Measurements from ENCODE around the gene VGLL4. TPM values are rescaled to one million over a fixed set of nuclear protein-coding genes. Genes with fewer than 3 reads are reported as not detected.
A peak's percentile ranks its signal among the peaks of the same experiment; 100 is the strongest.
"Not testable (repeated sequence)": the region's sequence is repeated elsewhere in the genome, so short reads cannot be mapped to it uniquely, and the experiment has no call there.

The VGLL4 gene
- total RNA-seq, 1 experiment from 2014 or later = 42.1 TPM

- WGBS (ENCODE audit: extremely low coverage, insufficient read length, low lambda C conversion rate) = no CpG with 5 or more reads among the region's 3 CpGs
- Histone ChIP-seq H2AFZ (ENCODE audit: low read length) (no peak overlapping the region), H4K8ac (replicated peaks; ENCODE audit: insufficient read length, low read depth, low read length) (no peak overlapping the region), H3K79me1 (ENCODE audit: insufficient read depth, low read depth, low read length, poor library complexity, severe bottlenecking) (no peaks in the 10 kb centered on the region), H3K4ac (ENCODE audit: low read depth, low read length) (no peak overlapping the region), H2BK20ac (ENCODE audit: low read depth, low read length, poor library complexity, severe bottlenecking) (no peak overlapping the region), H2BK5ac (ENCODE audit: insufficient read length, low read length) (no peak overlapping the region), H2AK5ac (ENCODE audit: insufficient read length, low read length) (no peak overlapping the region), H3K27me3 (ENCODE audit: insufficient read depth, low read length) (no peaks in the 10 kb centered on the region), H2BK12ac (ENCODE audit: insufficient read length, low read depth, low read length) (no peak overlapping the region), H4K20me1 (ENCODE audit: control insufficient read depth, insufficient read depth, insufficient read length) (no peaks in the 10 kb centered on the region), H3K4me1 (ENCODE audit: insufficient read depth, low read length) (peaks cover 10% of the 10 kb centered on the region; the same call in 1 of the 2 replicates), H2BK120ac (ENCODE audit: low read depth, low read length, poor library complexity, severe bottlenecking) (no peak overlapping the region), H3K9ac (ENCODE audit: extremely low read depth, insufficient read length, low read length) (no peak overlapping the region), H3K23me2 (ENCODE audit: insufficient read length, low read depth, low read length, poor library complexity, severe bottlenecking) (no peaks in the 10 kb centered on the region), H3K14ac (ENCODE audit: insufficient read depth, low read length) (no peak overlapping the region), H4K5ac (ENCODE audit: insufficient read length, low read depth, low read length) (no peak overlapping the region), H3K18ac (ENCODE audit: insufficient read length, low read depth, low read length) (no peak overlapping the region), H3K56ac (ENCODE audit: insufficient read length, low read depth, low read length) (no peak overlapping the region), H3T11ph (ENCODE audit: low read length) (no peak overlapping the region), H4K91ac (ENCODE audit: insufficient read length, low read depth, low read length) (no peak overlapping the region), H3K27ac (ENCODE audit: insufficient read length, low read depth, low read length) (no peak overlapping the region), H3K79me2 (ENCODE audit: insufficient read depth, low read length) (no peaks in the 10 kb centered on the region), H3K23ac (ENCODE audit: insufficient read length, low read depth, low read length) (no peak overlapping the region), H2BK15ac (ENCODE audit: low read depth, low read length) (no peak overlapping the region), H3K4me2 (ENCODE audit: insufficient read depth, insufficient read length, low read length) (no peak overlapping the region), H3K9me3 (ENCODE audit: control insufficient read depth, low read depth, low read length) (no peaks in the 10 kb centered on the region)
- peaks cover 0 to 8% of the 10 kb centered on the region in 2 experiments; a peak in 1 of 5 replicates for H3K9me3 Mint-ChIP-seq
- peaks cover 26 to 27% of the 10 kb centered on the region in 2 experiments for H3K4me1 Mint-ChIP-seq
- no peak for DNase-seq
- H3K36me3 Mint-ChIP-seq (ENCODE audit: insufficient read depth in 1 of 3, low read depth in 3 of 3) = peaks cover 6 to 11% (median 7%) of the 10 kb centered on the region in 3 experiments; a peak in 5 of 7 replicates
- TF ChIP-seq, protein P1, sequence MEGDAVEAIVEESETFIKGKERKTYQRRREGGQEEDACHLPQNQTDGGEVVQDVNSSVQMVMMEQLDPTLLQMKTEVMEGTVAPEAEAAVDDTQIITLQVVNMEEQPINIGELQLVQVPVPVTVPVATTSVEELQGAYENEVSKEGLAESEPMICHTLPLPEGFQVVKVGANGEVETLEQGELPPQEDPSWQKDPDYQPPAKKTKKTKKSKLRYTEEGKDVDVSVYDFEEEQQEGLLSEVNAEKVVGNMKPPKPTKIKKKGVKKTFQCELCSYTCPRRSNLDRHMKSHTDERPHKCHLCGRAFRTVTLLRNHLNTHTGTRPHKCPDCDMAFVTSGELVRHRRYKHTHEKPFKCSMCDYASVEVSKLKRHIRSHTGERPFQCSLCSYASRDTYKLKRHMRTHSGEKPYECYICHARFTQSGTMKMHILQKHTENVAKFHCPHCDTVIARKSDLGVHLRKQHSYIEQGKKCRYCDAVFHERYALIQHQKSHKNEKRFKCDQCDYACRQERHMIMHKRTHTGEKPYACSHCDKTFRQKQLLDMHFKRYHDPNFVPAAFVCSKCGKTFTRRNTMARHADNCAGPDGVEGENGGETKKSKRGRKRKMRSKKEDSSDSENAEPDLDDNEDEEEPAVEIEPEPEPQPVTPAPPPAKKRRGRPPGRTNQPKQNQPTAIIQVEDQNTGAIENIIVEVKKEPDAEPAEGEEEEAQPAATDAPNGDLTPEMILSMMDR (conservative IDR thresholded peaks at IDR 0.05) = no peak
- no peaks in the 10 kb centered on the region for H3K27me3 Mint-ChIP-seq (ENCODE audit: low read depth)
- no peak overlapping the region; a peak in 1 of 5 replicates for H3K4me3 Mint-ChIP-seq
- 0 out of 7 replicates have a peak overlapping the region, but pooled peaks of 1 of the 3 experiments have one; percentile 9 for H3K27ac Mint-ChIP-seq
These were observed 129.9 kb downstream of the VGLL4 start for GRCh38 chr3:11513817-11514135.

GRCh38 chr3:11513125-11513816 lies 130.4 kb downstream of the VGLL4 start:
- not testable (repeated sequence) for DNase-seq; H2AFZ ChIP-seq (ENCODE audit: low read length); H2BK20ac ChIP-seq (ENCODE audit: low read depth, low read length, poor library complexity, severe bottlenecking); H3K4me3 Mint-ChIP-seq; H3K27ac ChIP-seq (ENCODE audit: insufficient read length, low read depth, low read length); H3K79me1 ChIP-seq (ENCODE audit: insufficient read depth, low read depth, low read length, poor library complexity, severe bottlenecking); H3K27ac Mint-ChIP-seq; H3K27me3 ChIP-seq (ENCODE audit: insufficient read depth, low read length); H4K5ac ChIP-seq (ENCODE audit: insufficient read length, low read depth, low read length); H3K18ac ChIP-seq (ENCODE audit: insufficient read length, low read depth, low read length); H3K56ac ChIP-seq (ENCODE audit: insufficient read length, low read depth, low read length); H3K79me2 ChIP-seq (ENCODE audit: insufficient read depth, low read length); H3K4me2 ChIP-seq (ENCODE audit: insufficient read depth, insufficient read length, low read length); H2AK5ac ChIP-seq (ENCODE audit: insufficient read length, low read length); H3K4ac ChIP-seq (ENCODE audit: low read depth, low read length); H4K8ac ChIP-seq (replicated peaks; ENCODE audit: insufficient read length, low read depth, low read length); H3T11ph ChIP-seq (ENCODE audit: low read length); H3K9me3 Mint-ChIP-seq; H3K23ac ChIP-seq (ENCODE audit: insufficient read length, low read depth, low read length); H2BK5ac ChIP-seq (ENCODE audit: insufficient read length, low read length); H3K9ac ChIP-seq (ENCODE audit: extremely low read depth, insufficient read length, low read length); H2BK12ac ChIP-seq (ENCODE audit: insufficient read length, low read depth, low read length); H3K23me2 ChIP-seq (ENCODE audit: insufficient read length, low read depth, low read length, poor library complexity, severe bottlenecking); H4K91ac ChIP-seq (ENCODE audit: insufficient read length, low read depth, low read length); H3K14ac ChIP-seq (ENCODE audit: insufficient read depth, low read length); H2BK15ac ChIP-seq (ENCODE audit: low read depth, low read length); H4K20me1 ChIP-seq (ENCODE audit: control insufficient read depth, insufficient read depth, insufficient read length); H3K9me3 ChIP-seq (ENCODE audit: control insufficient read depth, low read depth, low read length); H2BK120ac ChIP-seq (ENCODE audit: low read depth, low read length, poor library complexity, severe bottlenecking); H3K27me3 Mint-ChIP-seq (ENCODE audit: low read depth)
- H3K4me1 ChIP-seq (ENCODE audit: insufficient read depth, low read length) = peaks cover 13% of the 10 kb centered on the region; the same call in 1 of the 2 replicates
- WGBS (ENCODE audit: extremely low coverage, insufficient read length, low lambda C conversion rate) = no CpG with 5 or more reads among the region's 27 CpGs
- H3K36me3 Mint-ChIP-seq (ENCODE audit: insufficient read depth in 1 of 3, low read depth in 3 of 3) = peaks cover 6 to 11% (median 7%) of the 10 kb centered on the region in 3 experiments; a peak in 5 of 7 replicates
- H3K4me1 Mint-ChIP-seq = peaks cover 29 to 31% of the 10 kb centered on the region in 2 experiments

Measured in H9 (cell line).